HG03159 (cell line): Measurements from ENCODE around the gene TSFM.
"Not testable (repeated sequence)": the region's sequence is repeated elsewhere in the genome, so short reads cannot be mapped to it uniquely, and the experiment has no call there.

Source experiments
- ATAC-seq: cut with Tn5 transposase; IDR thresholded peaks from one replicate; pipeline ENCODE4 v1.9.1; 2021; ENCODE audit warnings: mild to moderate bottlenecking, moderate library complexity; ENCODE audit not compliant: unreplicated experiment

TSFM gene

GRCh38 chr12:57813971-57814772, 31.6 kb downstream of the TSFM start:
- ATAC-seq = no peak

GRCh38 chr12:57815177-57816000, 32.8 kb downstream of the TSFM start:
- ATAC-seq = no peak

- ATAC-seq = no peak
Measured at GRCh38 chr12:57816001-57816854, 33.6 kb downstream of the TSFM start.

GRCh38 chr12:57816855-57817151, 34.2 kb downstream of the TSFM start:
- no peak for ATAC-seq

GRCh38 chr12:57817261-57817989, 34.8 kb downstream of the TSFM start:
- no peak for ATAC-seq

GRCh38 chr12:57817990-57818331, 35.4 kb downstream of the TSFM start:
- not testable (repeated sequence) for ATAC-seq

- not testable (repeated sequence) for ATAC-seq
Measured at GRCh38 chr12:57820119-57820518, 37.5 kb downstream of the TSFM start.

- not testable (repeated sequence) for ATAC-seq
Measured at GRCh38 chr12:57821015-57821414, 38.4 kb downstream of the TSFM start.

GRCh38 chr12:57821474-57822214, 39.1 kb downstream of the TSFM start:
- no peak for ATAC-seq

GRCh38 chr12:57822392-57823130, 40.0 kb downstream of the TSFM start:
- ATAC-seq = no peak

- no peak for ATAC-seq
Measured at GRCh38 chr12:57823131-57823907, 40.7 kb downstream of the TSFM start.

- ATAC-seq = no peak
Measured at GRCh38 chr12:57823908-57824640, 41.5 kb downstream of the TSFM start.

- ATAC-seq = no peak
Measured at GRCh38 chr12:57825451-57825850, 42.9 kb downstream of the TSFM start.

- no peak for ATAC-seq
Measured at GRCh38 chr12:57826400-57826799, 43.8 kb downstream of the TSFM start.

- ATAC-seq = no peak
Measured at GRCh38 chr12:57826966-57827365, 44.4 kb downstream of the TSFM start.

- ATAC-seq = no peak
Measured at GRCh38 chr12:57829025-57829777, 46.6 kb downstream of the TSFM start.

- no peak for ATAC-seq
Measured at GRCh38 chr12:57830393-57830792, 47.8 kb downstream of the TSFM start.
